GM19395 (cell line): Measurements from ENCODE around the gene ESYT1.

Experiments
- ATAC-seq: cut with Tn5 transposase; IDR thresholded peaks from one replicate; pipeline ENCODE4 v1.9.1; 2021; ENCODE audit warnings: mild to moderate bottlenecking, moderate library complexity; ENCODE audit not compliant: unreplicated experiment

The ESYT1 gene

DNA sequence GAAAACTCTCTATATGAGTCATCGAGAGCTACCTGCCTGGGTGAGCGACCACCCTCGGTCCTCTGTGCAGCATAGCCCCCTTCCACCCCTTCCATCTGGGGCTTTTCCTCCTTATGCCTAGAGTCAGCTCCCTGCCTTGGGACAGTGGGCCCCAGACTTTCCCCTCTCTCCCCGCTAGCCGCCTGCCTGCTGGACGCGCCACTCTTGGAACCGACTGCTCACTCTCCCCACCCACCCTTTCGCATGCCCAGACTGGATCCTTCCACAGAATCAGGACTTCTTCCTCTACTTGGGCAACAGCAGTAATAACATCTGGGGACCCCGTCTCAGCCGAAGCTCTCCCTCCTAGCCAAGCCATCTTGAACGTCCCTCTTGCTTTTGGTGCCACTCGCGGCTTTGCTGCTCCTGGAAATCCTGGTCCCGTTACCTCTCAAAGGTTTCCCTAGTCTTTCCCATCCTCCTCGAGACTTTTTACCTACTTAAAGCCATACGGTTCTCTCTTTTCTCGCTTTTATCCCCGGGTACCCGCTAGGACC lies 671 bp downstream of the ESYT1 start:
- ATAC-seq, result peak; percentile 3

DNA sequence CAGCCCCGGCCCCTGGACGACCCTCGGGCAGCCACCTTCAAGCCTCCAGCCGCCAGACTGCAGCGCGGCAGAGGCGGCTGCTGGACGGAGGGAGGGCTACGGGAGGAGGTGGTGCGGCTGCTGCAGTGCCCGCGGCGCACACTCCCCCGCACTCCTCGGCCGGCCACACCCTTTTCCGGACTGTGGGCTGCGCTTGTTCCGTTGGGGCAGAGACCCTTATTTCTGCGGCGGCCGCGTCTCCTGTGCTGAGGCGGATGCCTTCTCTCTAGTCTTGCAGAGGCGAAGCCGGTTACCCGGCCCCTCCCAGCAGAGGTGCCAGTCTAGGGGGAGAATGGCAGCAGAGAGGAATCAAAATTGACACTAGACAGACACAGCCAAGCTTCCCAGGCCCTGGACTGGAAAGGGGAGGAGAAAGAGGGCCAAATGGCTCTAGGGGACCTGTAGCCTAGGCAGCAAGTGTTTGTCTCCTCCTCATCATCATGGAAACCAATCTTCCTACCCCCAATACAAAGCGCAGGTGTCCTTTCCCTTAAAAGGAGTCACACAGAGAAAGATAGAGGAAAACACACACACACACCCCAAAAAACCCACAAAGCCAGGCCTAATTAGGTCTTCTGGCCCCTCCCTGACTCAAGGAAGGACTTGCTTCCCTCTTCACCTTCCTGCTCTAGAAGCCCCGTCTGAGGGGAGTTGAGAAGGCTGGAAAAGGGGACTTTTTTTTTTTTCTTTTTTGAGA lies 1.3 kb downstream of the ESYT1 start:
- ATAC-seq, result peak; percentile 29

DNA sequence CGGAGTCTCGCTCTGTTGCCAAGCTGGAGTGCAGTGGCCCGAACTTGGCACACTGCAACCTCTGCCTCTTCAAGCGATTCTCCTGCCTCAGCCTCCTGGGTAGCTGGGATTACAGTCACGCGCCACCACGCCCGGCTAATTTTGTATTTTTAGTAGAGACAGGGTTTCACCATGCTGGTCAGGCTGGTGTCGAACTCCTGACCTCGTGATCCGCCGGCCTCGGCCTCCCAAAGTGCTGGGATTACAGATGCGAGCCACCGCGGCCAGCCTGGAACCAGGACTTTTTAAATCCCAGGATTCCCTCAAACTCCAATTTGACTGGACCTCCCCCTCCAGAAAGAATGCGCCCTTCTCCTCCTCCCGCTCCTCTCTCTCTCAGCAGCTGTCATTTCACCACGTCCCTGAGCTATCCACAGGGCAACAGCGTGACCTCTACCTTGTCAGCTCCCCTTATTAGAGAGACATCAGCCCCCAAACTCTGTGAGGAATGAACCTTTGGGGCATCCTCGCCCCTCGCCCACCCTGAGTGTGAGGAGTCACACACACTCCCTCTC lies 2.0 kb downstream of the ESYT1 start:
- no peak for ATAC-seq

DNA sequence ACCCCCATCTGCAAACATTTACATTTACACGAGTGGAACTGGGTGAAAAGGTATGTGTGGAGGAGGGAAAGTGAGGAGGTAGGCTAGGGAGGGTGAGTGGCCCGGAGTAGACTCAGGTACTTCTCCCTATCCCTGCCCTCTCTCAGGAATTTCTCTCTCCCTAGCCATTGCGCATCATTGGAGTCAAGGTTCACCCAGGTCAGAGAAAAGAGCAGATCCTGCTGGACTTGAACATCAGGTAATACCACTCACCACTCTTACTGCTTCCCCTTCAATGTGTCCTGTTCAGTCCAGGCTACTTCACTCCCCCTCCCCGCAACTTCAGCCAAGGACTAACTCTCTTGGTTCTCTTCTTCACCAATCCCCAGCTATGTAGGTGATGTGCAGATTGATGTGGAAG lies 2.8 kb downstream of the ESYT1 start:
- ATAC-seq, result no peak

DNA sequence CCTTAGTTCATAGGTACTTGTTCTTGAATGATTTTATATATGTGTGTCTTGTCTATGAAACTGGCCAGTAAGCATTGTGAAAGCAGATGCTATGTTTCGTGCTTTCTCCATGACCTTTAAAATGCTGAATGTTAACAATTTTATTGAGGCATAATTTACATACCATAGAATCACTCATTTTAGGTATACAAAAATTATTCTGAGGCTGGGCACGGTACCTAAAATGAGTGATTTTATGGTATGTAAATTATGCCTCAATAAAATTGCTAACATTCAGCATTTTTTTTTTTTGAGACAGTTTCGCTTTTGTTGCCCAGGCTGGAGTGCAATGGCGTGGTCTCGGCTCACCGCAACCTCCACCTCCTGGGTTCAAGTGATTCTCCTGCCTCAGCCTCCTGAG lies 6.8 kb downstream of the ESYT1 start:
- ATAC-seq, result no peak

DNA sequence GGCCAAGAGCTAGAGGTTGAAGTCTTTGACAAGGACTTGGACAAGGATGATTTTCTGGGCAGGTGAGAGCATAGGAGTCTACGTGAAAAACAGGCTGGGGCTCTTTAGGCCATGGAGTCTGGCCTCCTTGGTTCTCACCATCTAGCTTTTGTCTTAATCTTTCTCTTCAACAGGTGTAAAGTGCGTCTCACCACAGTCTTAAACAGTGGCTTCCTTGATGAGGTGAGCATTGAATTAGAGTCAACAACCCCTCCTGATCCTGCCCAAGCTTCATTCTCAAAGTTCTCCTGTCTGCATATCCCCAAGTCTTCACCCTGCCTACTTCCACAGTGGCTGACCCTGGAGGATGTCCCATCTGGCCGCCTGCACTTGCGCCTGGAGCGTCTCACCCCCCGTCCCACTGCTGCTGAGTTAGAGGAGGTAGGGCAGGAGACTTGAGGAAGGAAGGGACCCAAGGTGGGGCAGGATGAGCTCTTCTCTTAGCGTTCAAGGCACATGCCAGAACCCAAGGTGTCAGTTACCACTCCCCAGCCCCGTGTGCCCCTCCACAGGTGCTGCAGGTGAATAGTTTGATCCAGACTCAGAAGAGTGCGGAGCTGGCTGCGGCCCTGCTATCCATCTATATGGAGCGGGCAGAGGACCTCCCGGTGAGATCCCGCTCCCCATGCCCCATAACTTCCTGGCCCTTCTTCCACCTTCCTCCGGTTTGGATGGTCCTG lies 9.9 kb downstream of the ESYT1 start:
- no peak for ATAC-seq

DNA sequence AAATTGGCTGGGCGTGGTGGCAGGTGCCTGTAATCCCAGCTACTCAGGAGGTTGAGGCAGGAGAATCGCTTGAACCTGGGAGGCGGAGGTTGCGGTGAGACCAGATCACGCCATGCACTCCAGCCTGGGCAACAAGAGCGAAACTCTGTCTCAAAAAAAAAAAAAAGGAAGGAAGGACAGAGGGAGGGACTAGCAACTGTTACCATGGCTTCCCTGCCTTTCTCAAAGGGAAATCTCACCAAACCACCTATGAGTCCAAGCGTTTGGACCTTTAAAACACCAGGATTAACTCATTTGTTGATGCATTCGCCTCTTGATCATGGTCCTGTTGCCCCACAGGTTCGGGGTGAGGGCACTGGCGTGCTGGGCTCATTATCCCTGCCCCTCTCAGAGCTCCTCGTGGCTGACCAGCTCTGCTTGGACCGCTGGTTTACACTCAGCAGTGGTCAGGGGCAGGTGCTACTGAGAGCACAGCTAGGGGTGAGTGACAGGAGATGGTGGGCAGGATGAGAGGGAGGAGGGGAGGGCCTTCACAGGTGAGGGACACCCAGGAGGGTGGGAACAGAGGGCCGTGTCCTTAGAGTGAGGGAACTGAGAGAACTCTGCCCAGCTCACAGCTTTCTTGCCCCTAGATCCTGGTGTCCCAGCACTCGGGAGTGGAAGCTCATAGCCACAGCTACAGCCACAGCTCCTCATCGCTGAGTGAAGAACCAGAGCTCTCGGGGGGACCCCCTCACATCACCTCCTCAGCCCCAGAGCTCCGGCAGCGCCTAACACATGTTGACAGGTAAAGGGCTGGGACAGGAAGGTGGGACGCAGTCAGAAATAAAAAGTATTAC lies 14.1 kb downstream of the ESYT1 start:
- ATAC-seq, result no peak

DNA sequence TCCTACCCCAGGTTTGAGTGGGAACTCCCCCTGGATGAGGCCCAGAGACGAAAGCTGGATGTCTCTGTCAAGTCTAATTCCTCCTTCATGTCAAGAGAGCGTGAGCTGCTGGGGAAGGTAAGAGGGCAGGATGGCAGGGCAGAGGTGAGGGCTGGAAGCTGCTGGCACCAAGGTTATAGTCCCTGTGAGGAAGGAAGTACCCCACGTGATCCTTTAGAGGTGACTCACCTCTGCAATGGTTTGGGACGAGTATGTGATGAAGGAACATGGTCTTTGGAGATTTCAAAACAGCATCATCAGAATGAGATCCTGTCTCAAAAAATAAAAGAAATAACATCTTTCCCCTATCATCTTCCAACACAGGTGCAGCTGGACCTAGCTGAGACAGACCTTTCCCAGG lies 15.2 kb downstream of the ESYT1 start:
- ATAC-seq, result no peak

DNA sequence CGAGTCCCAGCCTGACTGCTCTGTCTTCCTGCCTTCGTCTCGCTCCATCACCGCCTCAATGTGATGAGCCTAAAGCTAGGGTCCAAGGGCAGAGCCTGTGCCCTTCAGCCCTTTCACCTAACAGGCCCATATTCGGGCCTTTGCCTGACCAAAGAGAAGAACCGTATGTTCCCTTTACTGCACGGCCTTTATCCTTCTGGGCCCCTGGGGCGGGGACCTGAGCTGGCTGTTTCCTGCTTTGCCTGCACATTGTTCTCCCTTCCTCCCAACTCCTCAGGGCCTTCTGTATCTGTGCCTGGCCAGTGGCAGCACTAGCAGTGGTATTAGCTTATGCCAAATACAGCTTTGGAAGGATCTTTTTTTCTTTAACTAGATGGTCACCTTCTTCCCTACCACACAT lies 15.8 kb downstream of the ESYT1 start:
- no peak for ATAC-seq

DNA sequence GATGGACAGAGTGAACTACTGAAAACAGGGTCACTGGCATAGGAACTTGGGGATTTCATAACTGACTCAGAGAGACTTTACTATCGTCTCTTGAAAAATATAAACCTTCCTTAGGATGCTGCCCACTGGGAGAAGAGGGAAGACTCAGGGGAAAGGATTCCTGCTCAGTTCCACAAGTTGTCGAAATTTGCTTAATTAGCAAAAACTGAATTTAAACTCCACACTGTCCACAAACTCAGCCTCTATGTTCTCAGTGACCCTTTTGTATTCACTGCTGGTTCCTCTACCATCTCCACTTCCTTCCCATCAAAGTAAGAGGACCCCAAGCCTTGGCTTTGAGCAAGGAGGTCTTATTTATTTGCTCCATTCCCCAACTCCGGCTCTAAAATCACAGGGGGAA lies 17.1 kb downstream of the ESYT1 start:
- no peak for ATAC-seq

DNA sequence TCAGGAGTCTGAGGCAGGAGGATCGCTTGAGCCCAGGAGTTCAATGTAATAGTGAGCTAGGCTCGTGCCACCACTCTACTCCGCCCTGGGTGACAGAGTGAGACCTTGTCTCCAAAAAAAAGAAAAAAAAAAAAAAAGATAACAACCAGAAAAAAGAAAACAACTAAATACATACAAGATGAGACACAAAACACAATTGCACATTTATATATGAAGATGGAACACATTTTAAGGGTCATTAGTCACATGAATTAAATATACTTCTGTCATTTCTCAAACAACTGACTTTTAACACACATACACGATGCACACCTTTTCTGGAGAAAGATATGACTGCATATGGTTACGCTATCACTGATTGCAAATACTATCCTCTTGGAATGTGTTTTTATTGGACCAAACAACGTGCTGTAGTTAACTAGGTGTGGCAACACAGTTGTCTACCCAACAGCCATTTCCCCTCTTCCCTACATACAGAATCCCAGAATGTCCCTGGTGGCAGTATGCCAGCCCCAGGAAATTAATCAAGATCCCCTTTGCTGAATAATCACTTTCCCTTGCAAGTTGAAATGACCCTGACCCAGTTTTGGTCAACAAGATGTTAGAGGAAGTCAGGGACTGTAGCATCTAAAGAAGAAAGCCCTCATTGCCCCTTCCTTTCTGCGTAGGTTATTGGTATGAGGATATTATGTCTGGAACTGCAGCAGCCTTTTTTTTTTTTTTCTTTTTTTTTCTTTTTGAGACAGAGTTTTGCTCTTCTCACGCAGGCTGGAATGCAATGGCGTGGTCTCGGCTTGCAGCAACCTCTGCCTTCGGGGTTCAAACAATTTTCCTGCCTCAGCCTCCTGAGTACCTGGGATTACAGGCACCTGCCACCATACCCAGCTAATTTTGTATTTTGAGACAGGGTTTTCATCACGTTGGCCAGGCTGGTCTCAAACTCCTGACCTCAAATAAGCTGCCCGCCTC lies 18.7 kb downstream of the ESYT1 start:
- ATAC-seq, result no peak

DNA sequence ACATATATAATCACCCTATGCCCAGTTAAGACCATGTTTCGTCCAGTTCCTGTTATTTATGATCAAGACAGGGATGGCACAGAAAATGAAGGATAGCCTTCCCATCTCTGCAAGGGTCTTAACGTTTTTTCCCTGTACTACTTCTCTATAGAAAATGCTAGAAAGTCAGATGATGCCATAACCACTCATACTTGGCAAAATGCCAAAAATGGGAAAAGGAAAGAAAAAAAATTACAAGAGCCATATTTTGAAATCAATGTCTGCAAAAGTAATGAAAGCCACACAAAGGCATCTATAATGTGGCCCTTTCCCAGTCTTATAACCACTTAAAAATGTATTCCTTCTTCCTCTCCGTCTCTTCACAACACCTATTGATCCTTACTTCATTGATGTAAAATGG lies 22.5 kb downstream of the ESYT1 start:
- no peak for ATAC-seq

DNA sequence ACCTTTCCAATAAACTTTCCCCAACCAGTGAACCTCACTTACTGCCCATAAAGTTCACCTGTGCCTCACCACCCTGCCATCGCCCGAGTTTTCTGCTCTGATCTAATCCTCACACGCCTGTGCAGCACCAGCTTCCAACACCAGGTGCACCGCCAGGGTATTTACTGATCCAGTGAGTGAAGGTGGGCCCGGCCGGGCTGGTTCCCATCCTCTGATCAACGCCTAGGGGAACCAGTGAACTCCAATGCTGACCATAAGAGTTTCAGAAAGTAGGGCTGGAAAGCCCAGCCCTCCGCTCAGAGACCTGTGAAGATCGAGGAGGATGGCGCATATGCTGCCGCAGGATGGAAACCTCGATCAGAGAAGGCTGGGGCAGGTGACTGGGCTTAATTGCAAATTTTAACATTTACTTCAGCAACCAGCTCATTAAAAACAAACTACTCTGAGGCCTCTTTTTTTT lies 23.6 kb downstream of the ESYT1 start:
- peak; percentile 64 for ATAC-seq

DNA sequence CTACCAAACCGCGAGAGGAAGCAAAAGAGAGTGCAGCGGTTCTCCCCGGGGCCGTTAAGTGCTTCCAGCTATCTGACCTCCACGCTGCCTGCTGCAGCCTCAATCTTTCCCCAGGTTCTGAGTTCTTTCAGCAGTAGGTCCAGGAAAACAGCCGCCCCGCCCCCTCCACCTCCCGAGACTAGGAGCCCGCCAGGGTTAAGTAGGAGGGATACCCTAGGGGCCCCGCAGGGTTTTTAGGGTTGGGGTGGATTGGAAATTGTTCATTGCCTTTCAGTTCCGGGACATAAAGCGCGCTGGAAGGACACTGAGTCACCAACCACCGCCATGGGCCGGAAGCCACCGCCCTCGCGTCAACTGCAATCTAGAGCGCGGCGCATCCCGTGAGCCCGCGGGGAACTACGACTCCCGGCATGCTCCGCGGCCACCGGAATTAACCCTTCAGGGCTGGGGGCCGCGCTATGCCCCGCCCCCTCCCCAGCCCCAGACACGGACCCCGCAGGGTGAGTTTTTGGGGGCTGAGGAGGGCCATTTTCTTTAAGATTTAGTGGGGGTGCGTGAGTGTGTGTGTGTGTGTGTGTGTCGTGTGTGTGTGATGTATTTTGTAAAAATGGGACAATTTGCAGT lies 24.2 kb downstream of the ESYT1 start, which contains the start of gene MYL6B:
Gene MYL6B (plus strand): TSS at position 456 of the 624 bp plus-strand sequence. CDS start 1,332 bp downstream, outside the sequence.
- peak; percentile 73 for ATAC-seq

DNA sequence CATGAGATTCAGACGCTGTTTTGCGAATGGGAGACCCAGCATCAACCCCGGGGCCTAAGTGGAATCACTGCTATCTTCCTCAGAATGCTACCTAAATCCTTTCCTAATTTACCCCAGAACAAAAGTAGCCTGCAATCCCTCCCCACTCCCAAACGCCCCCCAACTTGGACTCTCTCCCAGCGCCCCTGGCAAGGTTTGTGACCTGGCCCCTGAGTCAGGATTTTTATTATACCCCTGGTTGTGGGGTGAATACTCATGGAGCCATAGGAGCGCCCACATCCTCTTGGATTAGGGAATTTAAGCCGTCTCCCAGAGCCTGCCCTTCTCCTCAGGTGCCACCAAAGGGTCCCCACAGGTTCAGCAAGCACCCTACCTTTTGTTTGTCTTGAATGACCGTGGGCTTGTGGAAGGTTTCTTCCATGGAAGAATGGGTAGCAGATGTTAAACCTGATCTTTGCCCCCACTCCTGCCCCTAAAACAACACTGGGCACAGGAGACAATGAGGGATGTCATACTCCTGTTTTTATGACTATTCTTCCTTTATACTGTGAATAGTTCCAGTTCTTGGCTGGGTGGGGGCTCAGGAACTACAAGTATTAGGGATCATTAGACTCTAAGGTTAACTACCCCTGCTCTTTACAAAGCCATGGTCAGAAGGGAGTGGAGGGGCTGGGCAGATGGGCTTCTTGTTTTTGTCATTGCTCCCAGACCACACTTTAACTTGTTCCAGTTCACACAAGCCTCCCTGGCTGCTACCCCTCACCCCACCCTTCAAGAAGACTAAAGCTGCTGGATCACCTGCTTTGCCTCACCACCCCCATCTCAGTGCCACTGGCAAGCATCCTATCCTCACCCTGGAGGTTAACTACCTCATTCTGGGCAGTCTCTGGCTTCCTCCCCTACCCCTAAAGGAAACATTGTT lies 24.9 kb downstream of the ESYT1 start:
- no peak for ATAC-seq

DNA sequence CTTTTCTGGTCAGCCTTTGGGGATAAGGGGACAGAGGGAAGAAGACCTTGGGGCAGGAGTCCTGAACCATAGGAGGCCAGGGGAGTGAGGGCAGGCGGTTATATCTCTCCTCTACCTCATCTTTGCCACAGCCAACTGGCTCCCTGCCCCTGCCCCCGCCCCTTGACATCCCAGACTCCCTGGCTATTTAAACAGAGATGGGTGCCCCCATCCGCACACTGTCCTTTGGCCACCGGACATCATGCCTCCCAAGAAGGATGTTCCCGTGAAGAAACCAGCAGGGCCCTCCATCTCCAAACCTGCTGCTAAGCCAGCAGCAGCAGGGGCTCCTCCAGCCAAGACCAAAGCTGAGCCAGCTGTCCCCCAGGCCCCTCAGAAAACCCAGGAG lies 25.6 kb downstream of the ESYT1 start:
- no peak for ATAC-seq

DNA sequence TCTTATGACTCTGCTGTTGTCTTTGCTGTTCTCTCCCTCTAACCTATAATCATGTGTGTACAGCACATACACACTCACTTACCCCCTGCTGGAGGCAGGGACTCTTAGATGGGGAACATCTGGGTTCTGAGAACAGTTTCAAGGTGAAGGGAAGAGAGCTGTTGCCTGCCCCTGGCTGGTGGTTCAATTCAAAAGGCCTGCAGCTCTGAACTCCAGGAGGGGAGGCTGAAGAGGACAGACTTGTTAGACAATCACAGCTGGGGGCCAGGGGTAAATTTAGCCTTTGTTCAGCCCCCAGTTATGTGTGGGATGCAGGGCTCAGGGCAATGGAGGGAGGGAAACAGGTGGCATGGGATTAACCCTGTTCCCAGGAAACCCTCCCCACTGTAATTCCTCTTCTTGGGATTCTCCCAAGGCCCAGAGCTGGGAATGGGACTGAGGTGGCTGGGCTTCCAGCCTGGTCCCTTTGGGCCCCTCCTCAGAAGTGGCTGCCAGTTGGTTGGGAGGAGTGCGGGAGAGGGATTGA lies 26.2 kb downstream of the ESYT1 start:
- ATAC-seq, result no peak

DNA sequence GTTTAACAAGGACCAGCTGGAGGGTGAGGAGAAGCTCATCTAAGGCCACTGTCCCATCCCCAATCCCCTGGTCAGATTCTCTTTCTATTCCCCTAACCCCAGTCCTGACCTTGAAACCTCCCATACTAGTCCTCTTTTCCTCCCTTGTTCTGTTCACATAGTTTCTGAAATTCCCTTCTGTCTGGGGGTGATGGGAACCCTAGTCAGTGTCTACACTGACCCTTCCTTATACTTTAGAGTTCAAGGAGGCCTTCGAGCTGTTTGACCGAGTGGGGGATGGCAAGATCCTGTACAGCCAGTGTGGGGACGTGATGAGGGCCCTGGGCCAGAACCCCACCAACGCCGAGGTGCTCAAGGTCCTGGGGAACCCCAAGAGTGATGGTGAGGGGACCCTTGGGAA lies 26.8 kb downstream of the ESYT1 start:
- no peak for ATAC-seq
